ENCODE data around the gene ZNF263.

GRCh38 chr16:3327514-3327913 is 44.2 kb downstream of the ZNF263 start:
- TF ChIP-seq CTCF (IDR thresholded peaks at IDR 0.05) (no peak), SIN3A (IDR thresholded peaks at IDR 0.05; ENCODE audit: borderline replicate concordance, insufficient read depth, low read depth, low read length) (no peak)
